GM12873 (cell line): ENCODE measurements around the gene HEYL.
A peak's percentile ranks its signal among the peaks of the same experiment; 100 is the strongest.

ENCODE experiments used
- TF ChIP-seq, protein P1 (sequence below): IDR thresholded peaks from 2 replicates; pipeline ENCODE4 v1.5.1; 2012; ENCODE audit warnings: low read depth, mild to moderate bottlenecking, moderate library complexity, low read length, control low read depth; ENCODE audit not compliant: insufficient read depth; ENCODE audit errors: missing control alignments

The HEYL gene

GRCh38 chr1:39639305-39640130 lies at the start of gene HEYL:
HEYL (minus strand) TSS chr1:39639643; CDS start chr1:39639625, 18 bp downstream.
- TF ChIP-seq, protein P1, sequence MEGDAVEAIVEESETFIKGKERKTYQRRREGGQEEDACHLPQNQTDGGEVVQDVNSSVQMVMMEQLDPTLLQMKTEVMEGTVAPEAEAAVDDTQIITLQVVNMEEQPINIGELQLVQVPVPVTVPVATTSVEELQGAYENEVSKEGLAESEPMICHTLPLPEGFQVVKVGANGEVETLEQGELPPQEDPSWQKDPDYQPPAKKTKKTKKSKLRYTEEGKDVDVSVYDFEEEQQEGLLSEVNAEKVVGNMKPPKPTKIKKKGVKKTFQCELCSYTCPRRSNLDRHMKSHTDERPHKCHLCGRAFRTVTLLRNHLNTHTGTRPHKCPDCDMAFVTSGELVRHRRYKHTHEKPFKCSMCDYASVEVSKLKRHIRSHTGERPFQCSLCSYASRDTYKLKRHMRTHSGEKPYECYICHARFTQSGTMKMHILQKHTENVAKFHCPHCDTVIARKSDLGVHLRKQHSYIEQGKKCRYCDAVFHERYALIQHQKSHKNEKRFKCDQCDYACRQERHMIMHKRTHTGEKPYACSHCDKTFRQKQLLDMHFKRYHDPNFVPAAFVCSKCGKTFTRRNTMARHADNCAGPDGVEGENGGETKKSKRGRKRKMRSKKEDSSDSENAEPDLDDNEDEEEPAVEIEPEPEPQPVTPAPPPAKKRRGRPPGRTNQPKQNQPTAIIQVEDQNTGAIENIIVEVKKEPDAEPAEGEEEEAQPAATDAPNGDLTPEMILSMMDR: peak; percentile 21

DNA sequence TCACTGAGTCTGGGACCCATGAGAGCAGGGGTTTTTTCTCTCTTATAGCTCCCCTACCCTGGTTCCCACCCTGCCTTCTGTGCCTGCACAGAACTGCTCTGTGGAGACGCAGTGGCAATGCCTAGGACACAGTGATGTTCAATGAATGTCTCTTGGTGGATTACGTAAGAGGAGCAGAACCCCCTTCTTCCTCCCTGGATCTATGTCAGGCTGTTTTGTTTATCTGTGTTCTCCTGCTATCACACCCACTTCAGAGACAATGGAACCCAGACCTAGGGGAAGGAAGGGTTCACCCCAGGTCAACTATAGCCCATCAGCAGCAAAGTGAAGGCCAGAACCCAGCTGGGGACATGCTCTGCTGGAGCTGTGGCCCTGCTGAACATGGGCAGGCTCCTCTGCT lies 49.8 kb upstream of the HEYL start:
- TF ChIP-seq, protein P1: no peak

GRCh38 chr1:39688706-39689105 lies 49.3 kb upstream of the HEYL start:
- TF ChIP-seq, protein P1: no peak

DNA sequence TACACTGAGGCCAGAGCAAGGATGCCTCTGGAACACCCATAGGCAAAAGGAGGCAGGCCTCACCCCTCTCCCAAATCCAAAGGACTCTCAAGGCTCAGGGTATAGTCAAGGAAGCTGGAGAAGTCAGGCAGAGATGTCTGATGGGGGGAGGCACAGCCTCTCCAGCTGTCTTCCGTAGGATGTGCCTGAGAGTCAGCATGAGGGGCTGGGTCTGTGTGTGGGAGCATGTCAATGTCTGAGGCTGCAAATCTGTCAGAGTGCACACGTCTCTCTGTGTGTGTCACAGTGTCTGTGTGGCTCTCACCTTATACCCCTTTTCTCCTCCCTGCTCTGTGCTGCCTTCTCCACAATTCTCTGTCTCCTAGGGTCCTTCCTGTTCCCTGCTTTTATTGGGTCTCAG lies 47.8 kb upstream of the HEYL start:
- TF ChIP-seq, protein P1: no peak

DNA sequence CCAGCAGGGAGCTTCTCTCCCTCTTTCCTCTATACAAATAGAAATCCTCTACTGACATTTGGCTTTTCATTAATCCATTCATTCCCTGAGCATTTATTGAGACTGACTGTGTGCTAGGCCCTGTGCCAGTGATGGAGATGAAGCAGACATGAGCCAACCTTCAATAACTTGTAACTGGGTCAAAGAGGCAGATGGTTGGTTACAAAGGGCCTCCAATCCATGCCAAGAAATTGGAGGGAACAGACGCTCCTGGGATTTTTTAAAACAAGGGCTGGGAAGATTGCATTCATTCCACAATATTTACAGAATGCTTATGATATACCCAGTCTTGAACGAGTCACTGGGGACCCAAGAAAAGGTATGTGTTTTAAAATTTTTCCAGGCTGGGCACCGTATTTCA lies 45.6 kb upstream of the HEYL start:
- TF ChIP-seq, protein P1: no peak

- TF ChIP-seq, protein P1: no peak
Observed at GRCh38 chr1:39684313-39684664, 44.8 kb upstream of the HEYL start.

GRCh38 chr1:39683591-39684312 lies 44.3 kb upstream of the HEYL start:
- TF ChIP-seq, protein P1: no peak
